Activated CD4-positive, CD25-positive, alpha-beta regulatory T cell treated with anti-CD3 and anti-CD28 coated beads, Interleukin-2, amount 50 U/mL, for 16 hours (primary cell): ENCODE measurements around the gene GTF2A2.
"Not testable (repeated sequence)": the region's sequence is repeated elsewhere in the genome, so short reads cannot be mapped to it uniquely, and the experiment has no call there.

Experiments
- DNase-seq: peaks from one replicate; pipeline ENCODE4 v3.0.0-alpha.2; 2020; ENCODE audit warnings: low read depth, low spot score

Gene GTF2A2

GRCh38 chr15:59674361-59674877, 17.1 kb upstream of the GTF2A2 start:
- no peak for DNase-seq

GRCh38 chr15:59668556-59668955, 11.2 kb upstream of the GTF2A2 start:
- no peak for DNase-seq

GRCh38 chr15:59662260-59662659, 4.9 kb upstream of the GTF2A2 start:
- no peak for DNase-seq

GRCh38 chr15:59659366-59659765, 2.1 kb upstream of the GTF2A2 start:
- DNase-seq, result no peak

- DNase-seq, result no peak
These were observed 365 bp upstream of the GTF2A2 start for GRCh38 chr15:59657635-59658125.

GRCh38 chr15:59654046-59654445, 3.3 kb downstream of the GTF2A2 start:
- no peak for DNase-seq

GRCh38 chr15:59649603-59650002, 7.7 kb downstream of the GTF2A2 start:
- no peak for DNase-seq

- no peak for DNase-seq
These were observed 10.2 kb downstream of the GTF2A2 start for GRCh38 chr15:59647085-59647484.

GRCh38 chr15:59646277-59646676, 11.0 kb downstream of the GTF2A2 start:
- no peak for DNase-seq

GRCh38 chr15:59645812-59646211, 11.5 kb downstream of the GTF2A2 start:
- DNase-seq, result not testable (repeated sequence)

- no peak for DNase-seq
These were observed 12.6 kb downstream of the GTF2A2 start for GRCh38 chr15:59644756-59645155.

- DNase-seq, result no peak
These were observed 15.0 kb downstream of the GTF2A2 start for GRCh38 chr15:59642351-59642750.

GRCh38 chr15:59637507-59637906, 19.8 kb downstream of the GTF2A2 start:
- not testable (repeated sequence) for DNase-seq

- no peak for DNase-seq
These were observed 21.1 kb downstream of the GTF2A2 start for GRCh38 chr15:59636184-59636583.

- DNase-seq, result no peak
These were observed 24.6 kb downstream of the GTF2A2 start for GRCh38 chr15:59632714-59633113.

- no peak for DNase-seq
These were observed 35.0 kb downstream of the GTF2A2 start for GRCh38 chr15:59622289-59622688.

GRCh38 chr15:59618406-59618805, 38.9 kb downstream of the GTF2A2 start:
- no peak for DNase-seq

GRCh38 chr15:59616379-59616778, 40.9 kb downstream of the GTF2A2 start:
- DNase-seq, result no peak

GRCh38 chr15:59615661-59616060, 41.7 kb downstream of the GTF2A2 start:
- no peak for DNase-seq

- DNase-seq, result no peak
These were observed 43.2 kb downstream of the GTF2A2 start for GRCh38 chr15:59614153-59614552.

- DNase-seq, result no peak
These were observed 45.7 kb downstream of the GTF2A2 start, which contains the start of gene GCNT3 for GRCh38 chr15:59611276-59612260. TSS of gene GCNT3 (plus strand) at chr15:59611783. CDS start at chr15:59618239, 6,456 bp downstream.
